ENCODE results near the gene PZP.

PZP gene

GRCh38 chr12:9112076-9112853, 95.9 kb downstream of the PZP start:
- Histone ChIP-seq H3K4me1 (ENCODE audit: low read depth, poor library complexity, severe bottlenecking) (no peaks in the 10 kb centered on the region), H3K36me3 (ENCODE audit: insufficient read depth) (no peaks in the 10 kb centered on the region), H4K20me1 (ENCODE audit: insufficient read depth) (no peaks in the 10 kb centered on the region), H3K4me2 (no peak overlapping the region), H3K4me3 (IDR thresholded peaks at IDR 0.05; ENCODE audit: insufficient read depth, low read depth, low read length) (no peak overlapping the region), H3K27me3 (ENCODE audit: insufficient read depth, low read depth) (no peaks in the 10 kb centered on the region), H3K27ac (no peak overlapping the region), H2AFZ (ENCODE audit: low read depth) (no peak overlapping the region), H3K79me2 (ENCODE audit: insufficient read depth, low read depth) (no peaks in the 10 kb centered on the region), H3K9ac (no peak overlapping the region)
- no peak for TF ChIP-seq CTCF (conservative IDR thresholded peaks at IDR 0.05; ENCODE audit: low read depth, low read length)

- TF ChIP-seq CTCF (conservative IDR thresholded peaks at IDR 0.05; ENCODE audit: low read depth, low read length), result no peak
- H3K4me3 ChIP-seq (IDR thresholded peaks at IDR 0.05; ENCODE audit: insufficient read depth, low read depth, low read length), result no peak overlapping the region
- no peaks in the 10 kb centered on the region for H3K36me3 ChIP-seq (ENCODE audit: insufficient read depth)
- H3K9ac ChIP-seq, result no peak overlapping the region
- no peak overlapping the region for H3K4me2 ChIP-seq
- no peaks in the 10 kb centered on the region for H3K79me2 ChIP-seq (ENCODE audit: insufficient read depth, low read depth)
- no peaks in the 10 kb centered on the region for H4K20me1 ChIP-seq (ENCODE audit: insufficient read depth)
- H3K27me3 ChIP-seq (ENCODE audit: insufficient read depth, low read depth), result no peaks in the 10 kb centered on the region
- no peaks in the 10 kb centered on the region for H3K4me1 ChIP-seq (ENCODE audit: low read depth, poor library complexity, severe bottlenecking)
- H3K27ac ChIP-seq, result no peak overlapping the region
- no peak overlapping the region for H2AFZ ChIP-seq (ENCODE audit: low read depth)
These were observed 96.7 kb downstream of the PZP start for GRCh38 chr12:9111525-9111924.

GRCh38 chr12:9109737-9110491, 98.3 kb downstream of the PZP start:
- no peak for TF ChIP-seq CTCF (conservative IDR thresholded peaks at IDR 0.05; ENCODE audit: low read depth, low read length)
- no peaks in the 10 kb centered on the region for H3K4me1 ChIP-seq (ENCODE audit: low read depth, poor library complexity, severe bottlenecking)
- H3K79me2 ChIP-seq (ENCODE audit: insufficient read depth, low read depth), result no peaks in the 10 kb centered on the region
- no peaks in the 10 kb centered on the region for H3K27me3 ChIP-seq (ENCODE audit: insufficient read depth, low read depth)
- H4K20me1 ChIP-seq (ENCODE audit: insufficient read depth), result no peaks in the 10 kb centered on the region
- H3K4me2 ChIP-seq, result no peak overlapping the region
- no peak overlapping the region for H3K27ac ChIP-seq
- no peak overlapping the region for H3K9ac ChIP-seq
- H3K36me3 ChIP-seq (ENCODE audit: insufficient read depth), result no peaks in the 10 kb centered on the region
- H3K4me3 ChIP-seq (IDR thresholded peaks at IDR 0.05; ENCODE audit: insufficient read depth, low read depth, low read length), result no peak overlapping the region
- H2AFZ ChIP-seq (ENCODE audit: low read depth), result no peak overlapping the region

- TF ChIP-seq CTCF (conservative IDR thresholded peaks at IDR 0.05; ENCODE audit: low read depth, low read length), result no peak
- H3K27me3 ChIP-seq (ENCODE audit: insufficient read depth, low read depth), result no peaks in the 10 kb centered on the region
- no peaks in the 10 kb centered on the region for H3K36me3 ChIP-seq (ENCODE audit: insufficient read depth)
- no peaks in the 10 kb centered on the region for H4K20me1 ChIP-seq (ENCODE audit: insufficient read depth)
- H2AFZ ChIP-seq (ENCODE audit: low read depth), result no peak overlapping the region
- no peaks in the 10 kb centered on the region for H3K4me1 ChIP-seq (ENCODE audit: low read depth, poor library complexity, severe bottlenecking)
- H3K27ac ChIP-seq, result no peak overlapping the region
- no peak overlapping the region for H3K4me3 ChIP-seq (IDR thresholded peaks at IDR 0.05; ENCODE audit: insufficient read depth, low read depth, low read length)
- H3K79me2 ChIP-seq (ENCODE audit: insufficient read depth, low read depth), result no peaks in the 10 kb centered on the region
- no peak overlapping the region for H3K4me2 ChIP-seq
- H3K9ac ChIP-seq, result no peak overlapping the region
These were observed 99.0 kb downstream of the PZP start for GRCh38 chr12:9109213-9109522.

Measured in KMS-11 (cell line).